Stimulated activated memory B cell treated with anti-CD40 and anti-IgM and Interleukin-4, amounts not matched to agents 10 μg/mL and 1 μg/mL and 100 μg/mL, for 72 hours (primary cell): ENCODE data around the gene IL6R.
"Not testable (repeated sequence)": the region's sequence is repeated elsewhere in the genome, so short reads cannot be mapped to it uniquely, and the experiment has no call there.

Experiments used
- ATAC-seq: fragments of 150-1000 bp; cut with Tn5 transposase; 2 replicates; pipeline ENCODE4 v1.10.0; 2021
- H3K27ac Mint-ChIP-seq: one replicate; pipeline ENCODE4 v1.8.0; 2022; ENCODE audit warnings: mild to moderate bottlenecking, mixed read lengths
- H3K27me3 Mint-ChIP-seq: one replicate; pipeline ENCODE4 v1.8.0; 2022; ENCODE audit warnings: mixed read lengths
- H3K36me3 Mint-ChIP-seq: one replicate; pipeline ENCODE4 v1.8.0; 2022; ENCODE audit warnings: mixed read lengths
- H3K4me1 Mint-ChIP-seq: one replicate; pipeline ENCODE4 v1.8.0; 2022; ENCODE audit warnings: mixed read lengths
- H3K4me3 Mint-ChIP-seq: one replicate; pipeline ENCODE4 v1.8.0; 2022; ENCODE audit warnings: mild to moderate bottlenecking, moderate library complexity, mixed read lengths
- H3K9me3 Mint-ChIP-seq: one replicate; pipeline ENCODE4 v1.8.0; 2022; ENCODE audit warnings: mixed read lengths

Gene IL6R

GRCh38 chr1:154416471-154417337 lies 11.6 kb downstream of the IL6R start:
- no peak overlapping the region for H3K4me3 Mint-ChIP-seq
- no peaks in the 10 kb centered on the region for H3K27me3 Mint-ChIP-seq
- H3K36me3 Mint-ChIP-seq: no peaks in the 10 kb centered on the region
- peak overlapping the region; percentile 69 for H3K27ac Mint-ChIP-seq
- peaks cover 56% of the 10 kb centered on the region for H3K4me1 Mint-ChIP-seq
- no peaks in the 10 kb centered on the region for H3K9me3 Mint-ChIP-seq
- ATAC-seq: peak; percentile 49

DNA sequence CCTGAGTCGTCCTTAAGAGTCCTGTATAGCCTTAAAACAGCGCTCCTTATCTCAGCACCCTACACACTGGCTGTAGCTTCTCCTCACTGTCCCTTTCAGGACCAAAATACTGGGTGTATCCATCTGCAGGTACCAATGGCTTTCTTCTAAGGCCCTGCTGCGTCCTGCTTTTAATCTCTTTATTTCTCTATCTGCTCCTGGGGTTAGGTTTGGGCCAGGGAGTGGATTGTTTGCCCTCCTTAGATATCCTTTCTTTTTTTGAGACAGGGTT lies 12.1 kb downstream of the IL6R start:
- H3K27me3 Mint-ChIP-seq: no peaks in the 10 kb centered on the region
- peak overlapping the region; percentile 69 for H3K27ac Mint-ChIP-seq
- H3K36me3 Mint-ChIP-seq: no peaks in the 10 kb centered on the region
- no peak overlapping the region for H3K4me3 Mint-ChIP-seq
- peaks cover 59% of the 10 kb centered on the region for H3K4me1 Mint-ChIP-seq
- no peak for ATAC-seq
- no peaks in the 10 kb centered on the region for H3K9me3 Mint-ChIP-seq

DNA sequence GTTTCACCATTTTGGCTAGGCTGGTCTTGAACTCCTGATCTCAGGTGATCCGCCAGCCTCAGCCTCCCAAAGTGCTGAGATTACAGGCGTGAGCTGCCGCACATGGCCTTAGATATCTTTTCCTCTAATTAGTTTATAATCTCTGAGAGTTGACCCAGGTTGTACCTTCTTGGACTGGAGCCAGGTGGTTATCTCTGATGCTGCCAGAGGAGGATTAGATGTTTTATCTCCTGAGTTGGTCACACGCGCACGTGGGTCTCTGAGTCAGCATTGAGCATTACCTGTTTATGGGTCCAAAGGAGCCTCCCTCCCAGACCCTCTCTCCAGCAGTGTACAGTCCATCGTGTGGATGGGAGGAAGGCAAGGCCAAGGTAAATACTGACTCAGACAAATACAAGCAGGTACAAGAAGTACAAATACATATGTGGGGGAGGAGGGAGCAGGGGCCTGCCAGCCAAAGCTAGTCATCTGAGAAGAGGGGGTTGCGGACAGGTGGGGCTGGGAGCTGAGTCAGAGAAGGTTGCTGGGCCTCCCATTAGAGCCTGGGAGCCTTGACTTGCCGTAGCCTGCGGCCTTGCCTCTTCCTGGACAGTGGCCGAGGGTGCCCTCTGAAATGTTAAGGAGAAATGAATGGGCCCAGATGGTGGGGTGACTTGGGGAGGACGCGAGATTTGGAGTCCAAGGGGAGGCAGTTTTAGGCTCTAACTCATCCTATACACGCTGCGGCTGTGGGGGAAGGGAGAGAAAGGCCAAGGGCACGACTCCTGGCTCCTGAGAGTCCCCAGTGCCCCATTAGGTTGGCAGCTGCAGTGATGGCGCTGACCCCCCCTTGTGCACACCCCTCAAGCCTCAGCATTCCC lies 13.1 kb downstream of the IL6R start:
- H3K4me1 Mint-ChIP-seq: peaks cover 58% of the 10 kb centered on the region
- ATAC-seq: no peak
- H3K4me3 Mint-ChIP-seq: no peak overlapping the region
- H3K9me3 Mint-ChIP-seq: no peaks in the 10 kb centered on the region
- no peaks in the 10 kb centered on the region for H3K27me3 Mint-ChIP-seq
- peak overlapping the region; percentile 69 for H3K27ac Mint-ChIP-seq
- no peaks in the 10 kb centered on the region for H3K36me3 Mint-ChIP-seq

DNA sequence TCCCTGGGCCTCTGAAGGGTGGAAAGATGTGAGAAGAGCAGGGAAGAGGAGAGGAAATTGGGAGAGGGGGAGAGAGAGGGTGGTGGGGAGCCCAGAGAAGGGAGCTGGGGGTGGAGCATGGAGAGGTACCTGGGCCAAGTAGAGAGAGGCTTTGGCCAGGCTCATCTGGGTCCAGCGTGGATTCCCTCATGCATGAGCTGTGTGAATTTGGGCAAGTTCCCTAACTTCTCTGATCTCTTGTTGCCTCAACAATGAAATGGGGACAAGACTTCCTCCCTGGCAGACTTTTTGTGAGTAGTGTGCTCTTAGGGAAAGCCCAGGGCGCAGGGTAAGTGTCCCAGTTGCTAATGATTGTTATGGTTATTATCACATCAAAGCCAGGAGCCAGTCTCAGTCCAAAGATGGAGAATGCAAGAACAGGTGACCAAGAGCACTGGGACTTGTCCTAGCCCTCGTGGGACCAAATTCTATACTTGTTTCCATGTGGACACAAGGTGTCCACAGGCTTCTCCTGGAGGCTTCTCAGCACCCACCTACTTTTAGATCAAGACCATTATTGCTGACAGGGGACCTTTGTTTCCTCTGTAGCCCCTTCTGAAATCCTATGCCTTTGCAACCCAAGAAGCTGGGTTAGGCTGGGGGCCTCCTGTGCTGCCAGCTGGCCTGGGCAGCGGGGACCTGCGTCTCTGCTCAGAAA lies 13.9 kb downstream of the IL6R start:
- Mint-ChIP-seq H3K4me1 (peaks cover 51% of the 10 kb centered on the region), H3K4me3 (peak overlapping the region; percentile 58), H3K9me3 (no peaks in the 10 kb centered on the region), H3K27me3 (no peaks in the 10 kb centered on the region), H3K36me3 (no peaks in the 10 kb centered on the region), H3K27ac (peak overlapping the region; percentile 69)
- ATAC-seq: no peak

DNA sequence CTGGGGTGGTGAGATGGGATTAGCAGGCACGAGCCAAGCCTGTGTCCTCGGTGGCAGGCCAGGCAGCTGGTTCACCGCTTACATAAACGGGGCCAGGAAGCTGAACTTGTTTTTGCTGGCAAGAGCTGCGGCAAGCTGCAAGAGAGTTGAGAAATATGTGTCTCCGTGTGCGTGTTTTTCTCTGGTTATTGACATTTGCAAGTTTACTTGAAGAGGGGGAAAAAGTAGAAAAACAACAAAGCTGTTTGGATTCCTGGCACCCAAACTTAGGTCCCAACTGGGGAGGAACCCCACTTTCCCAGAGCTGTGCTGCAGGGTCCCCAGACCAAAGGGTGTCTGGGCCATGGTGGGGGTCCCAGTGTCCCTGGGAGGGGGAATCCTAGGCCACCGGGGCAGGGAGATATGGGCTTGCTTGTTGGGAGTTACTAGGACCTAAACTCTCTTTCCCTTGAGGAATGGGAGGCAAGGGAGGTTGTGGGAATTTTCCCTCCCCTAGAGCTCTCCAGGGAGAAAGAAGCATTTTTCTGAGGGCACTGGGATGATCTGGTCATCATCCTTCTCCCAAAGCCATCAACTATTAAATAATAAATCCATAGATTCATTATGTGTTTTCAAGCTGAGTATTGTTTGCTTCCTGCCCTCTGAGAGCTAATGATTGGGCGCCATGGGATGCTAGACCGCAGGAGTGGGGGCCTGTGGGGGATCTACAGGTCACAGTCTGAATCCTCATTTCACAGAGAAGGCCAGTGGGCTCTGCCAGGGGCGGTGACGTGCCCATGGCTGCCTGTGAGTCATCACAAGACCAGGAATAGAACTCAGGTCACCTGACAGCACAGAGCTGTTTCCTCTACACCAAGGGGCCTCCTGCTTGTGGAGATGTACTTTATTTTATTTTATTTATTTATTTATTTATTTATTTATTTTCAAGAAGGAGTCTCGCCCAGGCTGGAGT lies 14.8 kb downstream of the IL6R start:
- ATAC-seq: peak; percentile 91
- H3K4me1 Mint-ChIP-seq: peaks cover 51% of the 10 kb centered on the region

GRCh38 chr1:154420961-154421924 lies 16.1 kb downstream of the IL6R start:
- ATAC-seq: no peak
- no peaks in the 10 kb centered on the region for H3K9me3 Mint-ChIP-seq
- no peaks in the 10 kb centered on the region for H3K36me3 Mint-ChIP-seq
- H3K27ac Mint-ChIP-seq: peak overlapping the region; percentile 69
- H3K4me1 Mint-ChIP-seq: peaks cover 56% of the 10 kb centered on the region
- no peaks in the 10 kb centered on the region for H3K27me3 Mint-ChIP-seq
- no peak overlapping the region for H3K4me3 Mint-ChIP-seq

More for the DNA sequence above, 14.8 kb downstream of the IL6R start:
- Mint-ChIP-seq H3K36me3 (no peaks in the 10 kb centered on the region), H3K4me3 (peak overlapping the region; percentile 58), H3K27ac (peak overlapping the region; percentile 69), H3K9me3 (no peaks in the 10 kb centered on the region), H3K27me3 (no peaks in the 10 kb centered on the region)

- not testable (repeated sequence) for H3K27me3 Mint-ChIP-seq, ATAC-seq, H3K36me3 Mint-ChIP-seq, H3K9me3 Mint-ChIP-seq, H3K4me3 Mint-ChIP-seq
- H3K27ac Mint-ChIP-seq: peak overlapping the region; percentile 56
- peaks cover 51% of the 10 kb centered on the region for H3K4me1 Mint-ChIP-seq
Measured at GRCh38 chr1:154422049-154422448, 16.9 kb downstream of the IL6R start.

- Mint-ChIP-seq H3K27me3 (no peaks in the 10 kb centered on the region), H3K4me3 (no peak overlapping the region), H3K27ac (peak overlapping the region; percentile 56), H3K4me1 (peaks cover 51% of the 10 kb centered on the region), H3K9me3 (no peaks in the 10 kb centered on the region), H3K36me3 (no peaks in the 10 kb centered on the region)
- no peak for ATAC-seq
Measured at GRCh38 chr1:154422521-154422920, 17.4 kb downstream of the IL6R start.

GRCh38 chr1:154423304-154423987 lies 18.3 kb downstream of the IL6R start:
- no peak overlapping the region for H3K27ac Mint-ChIP-seq
- no peaks in the 10 kb centered on the region for H3K27me3 Mint-ChIP-seq
- H3K4me1 Mint-ChIP-seq: peaks cover 45% of the 10 kb centered on the region
- no peak for ATAC-seq
- no peaks in the 10 kb centered on the region for H3K9me3 Mint-ChIP-seq
- no peak overlapping the region for H3K4me3 Mint-ChIP-seq
- no peaks in the 10 kb centered on the region for H3K36me3 Mint-ChIP-seq

GRCh38 chr1:154423988-154424326 lies 18.8 kb downstream of the IL6R start:
- no peak overlapping the region for H3K27ac Mint-ChIP-seq
- ATAC-seq: no peak
- H3K4me1 Mint-ChIP-seq: peaks cover 40% of the 10 kb centered on the region
- H3K4me3 Mint-ChIP-seq: no peak overlapping the region
- no peaks in the 10 kb centered on the region for H3K27me3 Mint-ChIP-seq
- no peaks in the 10 kb centered on the region for H3K9me3 Mint-ChIP-seq
- no peaks in the 10 kb centered on the region for H3K36me3 Mint-ChIP-seq

DNA sequence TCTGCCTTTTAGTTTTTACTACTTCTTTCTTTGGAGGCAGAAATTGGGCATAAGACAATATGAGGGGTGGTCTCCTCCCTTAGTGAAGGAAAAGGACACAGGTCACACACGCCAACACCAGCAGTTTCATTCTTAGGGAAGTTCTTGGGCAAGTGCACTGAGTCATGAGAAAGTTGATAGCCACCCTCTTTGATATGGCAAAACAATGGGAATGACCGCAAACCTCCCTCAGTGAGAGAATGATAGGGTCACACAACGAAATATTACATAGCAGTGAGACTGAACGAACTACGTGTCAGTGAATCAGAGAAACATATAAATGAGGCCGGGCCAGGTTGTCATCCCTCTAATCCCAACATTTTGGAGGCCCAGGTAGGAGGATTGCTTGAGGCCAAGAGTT lies 20.0 kb downstream of the IL6R start:
- Mint-ChIP-seq H3K27ac (no peak overlapping the region), H3K9me3 (no peaks in the 10 kb centered on the region), H3K4me3 (no peak overlapping the region), H3K36me3 (peaks cover 1% of the 10 kb centered on the region), H3K27me3 (no peaks in the 10 kb centered on the region), H3K4me1 (peaks cover 29% of the 10 kb centered on the region)
- ATAC-seq: no peak

- H3K27me3 Mint-ChIP-seq: no peaks in the 10 kb centered on the region
- H3K4me1 Mint-ChIP-seq: peaks cover 20% of the 10 kb centered on the region
- H3K9me3 Mint-ChIP-seq: no peaks in the 10 kb centered on the region
- H3K4me3 Mint-ChIP-seq: no peak overlapping the region
- H3K36me3 Mint-ChIP-seq: peaks cover 9% of the 10 kb centered on the region
- no peak for ATAC-seq
- H3K27ac Mint-ChIP-seq: no peak overlapping the region
Measured at GRCh38 chr1:154427173-154428139, 22.3 kb downstream of the IL6R start.
